NB4 (cell line): Measurements from ENCODE around the gene CNTNAP2.

ENCODE experiments used
- MYC ChIP-seq: IDR thresholded peaks from 2 replicates; pipeline ENCODE4 v1.6.1; 2011; ENCODE audit warnings: low read depth, low read length
- POLR2A ChIP-seq: IDR thresholded peaks from 2 replicates; pipeline ENCODE4 v1.6.1; 2011; ENCODE audit warnings: mild to moderate bottlenecking; ENCODE audit not compliant: insufficient read length; ENCODE audit errors: extremely low read depth
- TF ChIP-seq, protein P1 (sequence below): IDR thresholded peaks from one replicate; pipeline ENCODE4 v1.5.1; 2012; ENCODE audit warnings: low read depth, low read length

DNA sequence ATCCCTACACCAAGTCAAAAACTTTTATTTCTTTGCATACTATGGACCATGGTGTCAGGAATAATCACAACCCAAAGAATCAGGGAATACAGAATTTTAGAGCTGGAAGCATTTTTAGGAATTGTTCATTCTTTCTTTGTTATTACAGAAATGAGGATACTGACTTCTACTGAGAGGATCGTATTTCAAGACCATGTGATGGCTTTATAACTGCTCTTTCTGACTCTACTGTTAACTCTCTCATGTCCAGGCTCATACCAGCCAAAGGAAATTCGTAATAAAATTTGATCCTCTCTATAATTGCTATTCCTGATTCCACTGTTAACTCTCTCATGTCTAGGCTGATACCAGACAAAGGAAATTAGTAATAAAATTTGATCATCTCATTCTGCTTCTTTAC, 1423.1 kb downstream of the CNTNAP2 start:
- TF ChIP-seq POLR2A (no peak), MYC (no peak)
- TF ChIP-seq, protein P1, sequence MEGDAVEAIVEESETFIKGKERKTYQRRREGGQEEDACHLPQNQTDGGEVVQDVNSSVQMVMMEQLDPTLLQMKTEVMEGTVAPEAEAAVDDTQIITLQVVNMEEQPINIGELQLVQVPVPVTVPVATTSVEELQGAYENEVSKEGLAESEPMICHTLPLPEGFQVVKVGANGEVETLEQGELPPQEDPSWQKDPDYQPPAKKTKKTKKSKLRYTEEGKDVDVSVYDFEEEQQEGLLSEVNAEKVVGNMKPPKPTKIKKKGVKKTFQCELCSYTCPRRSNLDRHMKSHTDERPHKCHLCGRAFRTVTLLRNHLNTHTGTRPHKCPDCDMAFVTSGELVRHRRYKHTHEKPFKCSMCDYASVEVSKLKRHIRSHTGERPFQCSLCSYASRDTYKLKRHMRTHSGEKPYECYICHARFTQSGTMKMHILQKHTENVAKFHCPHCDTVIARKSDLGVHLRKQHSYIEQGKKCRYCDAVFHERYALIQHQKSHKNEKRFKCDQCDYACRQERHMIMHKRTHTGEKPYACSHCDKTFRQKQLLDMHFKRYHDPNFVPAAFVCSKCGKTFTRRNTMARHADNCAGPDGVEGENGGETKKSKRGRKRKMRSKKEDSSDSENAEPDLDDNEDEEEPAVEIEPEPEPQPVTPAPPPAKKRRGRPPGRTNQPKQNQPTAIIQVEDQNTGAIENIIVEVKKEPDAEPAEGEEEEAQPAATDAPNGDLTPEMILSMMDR, result no peak
